ENCODE data around the gene LRRTM3. TPM values are rescaled to one million over a fixed set of nuclear protein-coding genes. Genes with fewer than 3 reads are reported as not detected.

LRRTM3 gene
- total and polyA plus RNA-seq, 10 donors, result not detected

GRCh38 chr10:66996996-66997395 lies 71.2 kb downstream of the LRRTM3 start:
- H3K27me3 ChIP-seq (replicated peaks in 1 of 7), result no peaks in the 10 kb centered on the region
- H3K36me3 ChIP-seq, result no peaks in the 10 kb centered on the region
- H3K4me3 ChIP-seq, result no peak overlapping the region
- DNase-seq, result no peak
- H3K9me3 ChIP-seq, result no peaks in the 10 kb centered on the region
- H3K27ac ChIP-seq, result no peak overlapping the region
- WGBS, 5 donors, result 69 to 90% (median 82%) methylated on average over 1 of the region's 1 CpG
- no peaks in the 10 kb centered on the region for H3K4me1 ChIP-seq
- intact Hi-C loops (cut with DNase I; ENCODE audit: low total_unique reads), result no loop called here
- no peak for TF ChIP-seq CTCF (IDR thresholded peaks at IDR 0.05 in 8 of 11, conservative IDR thresholded peaks at IDR 0.05 in 3 of 11)
- TF ChIP-seq POLR2A (IDR thresholded peaks at IDR 0.05), result no peak
- no peak for TF ChIP-seq POLR2AphosphoS5 (IDR thresholded peaks at IDR 0.05)

GRCh38 chr10:66999762-67000545 lies 74.1 kb downstream of the LRRTM3 start:
- H3K27ac ChIP-seq, result no peak overlapping the region
- DNase-seq, result no peak
- intact Hi-C loops (cut with DNase I; ENCODE audit: low total_unique reads), result no loop called here
- no peaks in the 10 kb centered on the region for H3K36me3 ChIP-seq
- H3K4me1 ChIP-seq, result no peaks in the 10 kb centered on the region
- H3K27me3 ChIP-seq (replicated peaks in 1 of 7), result no peaks in the 10 kb centered on the region
- H3K9me3 ChIP-seq, result no peaks in the 10 kb centered on the region
- WGBS, 5 donors, result 94 to 98% (median 95%) methylated on average over 3 of the region's 3 CpGs
- TF ChIP-seq POLR2A (IDR thresholded peaks at IDR 0.05) (no peak), POLR2AphosphoS5 (IDR thresholded peaks at IDR 0.05) (no peak), CTCF (IDR thresholded peaks at IDR 0.05 in 8 of 11, conservative IDR thresholded peaks at IDR 0.05 in 3 of 11) (no peak)
- H3K4me3 ChIP-seq, result no peak overlapping the region

- no peaks in the 10 kb centered on the region for H3K9me3 ChIP-seq
- WGBS, 5 donors, result 15 to 36% (median 23%) methylated on average over 2 of the region's 2 CpGs
- no peak overlapping the region for H3K4me3 ChIP-seq
- H3K27ac ChIP-seq, result no peak overlapping the region
- no peaks in the 10 kb centered on the region for H3K4me1 ChIP-seq
- no peaks in the 10 kb centered on the region for H3K36me3 ChIP-seq
- H3K27me3 ChIP-seq (replicated peaks in 1 of 7), result no peaks in the 10 kb centered on the region
- no peak for TF ChIP-seq CTCF (IDR thresholded peaks at IDR 0.05 in 8 of 11, conservative IDR thresholded peaks at IDR 0.05 in 3 of 11)
- no peak for TF ChIP-seq POLR2AphosphoS5 (IDR thresholded peaks at IDR 0.05)
- no peak for TF ChIP-seq POLR2A (IDR thresholded peaks at IDR 0.05)
- DNase-seq, result no peak
- intact Hi-C loops (cut with DNase I; ENCODE audit: low total_unique reads), result no loop called here
Measured at GRCh38 chr10:67004690-67005089, 78.9 kb downstream of the LRRTM3 start.

- TF ChIP-seq POLR2AphosphoS5 (IDR thresholded peaks at IDR 0.05) (no peak), CTCF (IDR thresholded peaks at IDR 0.05 in 8 of 11, conservative IDR thresholded peaks at IDR 0.05 in 3 of 11) (no peak), POLR2A (IDR thresholded peaks at IDR 0.05) (no peak)
- WGBS, 5 donors, result 32 to 67% (median 49%) methylated on average over 1 of the region's 1 CpG
- Histone ChIP-seq H3K36me3 (no peaks in the 10 kb centered on the region), H3K27ac (no peak overlapping the region), H3K4me1 (no peaks in the 10 kb centered on the region), H3K4me3 (no peak overlapping the region), H3K9me3 (no peaks in the 10 kb centered on the region), H3K27me3 (replicated peaks in 1 of 7) (no peaks in the 10 kb centered on the region)
- intact Hi-C loops (cut with DNase I; ENCODE audit: low total_unique reads), result no loop called here
- DNase-seq, result no peak
Measured at GRCh38 chr10:67005981-67006380, 80.1 kb downstream of the LRRTM3 start.

Measured in spleen (tissue), 11 donors.